NCI-H2029 (cell line): ENCODE measurements around the gene AGMO.
"Not testable (repeated sequence)": the region's sequence is repeated elsewhere in the genome, so short reads cannot be mapped to it uniquely, and the experiment has no call there.

Experiments
- DNase-seq: peaks from one replicate; lab custom pipeline; 2025; lab: John Stamatoyannopoulos, UW

The AGMO gene

DNA sequence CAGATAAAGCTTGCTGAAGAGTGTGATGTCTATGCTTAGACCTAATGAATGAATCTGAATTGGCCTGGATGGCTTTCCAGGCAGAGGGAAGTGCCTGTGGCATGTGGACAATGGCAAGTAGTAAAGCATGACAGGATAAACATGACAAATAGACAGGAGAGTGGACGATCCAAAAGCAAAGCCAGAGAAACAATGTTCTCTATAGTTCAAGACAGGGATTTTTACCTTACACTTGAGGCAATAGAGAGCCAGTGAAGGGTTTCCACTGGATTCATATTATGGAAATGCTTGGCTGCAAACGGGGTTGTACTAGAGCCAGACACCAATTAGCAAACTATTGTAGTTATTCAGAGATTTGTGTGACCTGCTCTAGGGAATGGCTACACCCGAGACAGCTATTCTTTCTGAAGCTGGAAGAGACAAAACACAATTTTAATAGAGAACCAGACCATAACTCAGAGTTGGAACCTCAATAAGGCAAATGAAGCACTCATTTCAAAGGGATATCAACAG, 2.3 kb downstream of the AGMO start:
- peak; percentile 42 for DNase-seq

DNA sequence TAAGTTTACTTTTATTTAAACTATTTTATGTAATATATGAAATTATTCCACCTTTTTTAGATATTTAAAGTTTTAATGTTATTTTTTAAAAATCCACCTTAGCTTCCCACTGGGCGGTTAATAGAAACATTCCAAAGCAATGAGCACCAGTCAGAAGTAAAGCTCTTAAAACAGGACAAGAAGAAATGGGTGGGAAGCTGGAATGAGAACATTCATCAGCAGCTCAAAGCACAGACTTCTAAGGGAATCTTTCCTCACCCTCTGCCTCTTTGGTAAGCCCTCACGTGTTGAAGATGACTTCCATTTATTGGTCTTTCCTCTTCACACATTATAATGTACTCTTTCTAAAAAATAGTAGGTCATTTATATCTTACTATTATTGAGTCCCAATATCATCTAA, 3.1 kb downstream of the AGMO start:
- no peak for DNase-seq

DNA sequence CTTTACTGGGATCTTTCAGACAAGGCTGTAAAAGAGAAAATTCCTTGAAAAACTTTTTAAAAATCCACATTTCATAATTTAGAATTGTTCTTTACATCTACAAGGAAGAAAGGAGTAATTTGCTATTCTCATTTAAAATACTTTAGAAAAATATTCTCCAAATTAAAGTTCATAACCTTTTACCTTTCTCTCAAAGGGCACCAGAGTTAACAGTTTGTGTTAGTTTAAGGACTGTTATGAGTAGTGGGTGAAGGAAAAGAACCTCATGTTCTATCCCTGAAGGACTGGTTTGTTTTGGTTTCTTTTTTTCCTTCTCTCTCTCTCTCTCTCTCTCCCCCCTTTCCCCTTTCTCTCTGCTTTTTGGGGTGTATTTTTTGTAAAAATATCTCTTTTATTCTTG, 4.1 kb downstream of the AGMO start:
- no peak for DNase-seq

DNA sequence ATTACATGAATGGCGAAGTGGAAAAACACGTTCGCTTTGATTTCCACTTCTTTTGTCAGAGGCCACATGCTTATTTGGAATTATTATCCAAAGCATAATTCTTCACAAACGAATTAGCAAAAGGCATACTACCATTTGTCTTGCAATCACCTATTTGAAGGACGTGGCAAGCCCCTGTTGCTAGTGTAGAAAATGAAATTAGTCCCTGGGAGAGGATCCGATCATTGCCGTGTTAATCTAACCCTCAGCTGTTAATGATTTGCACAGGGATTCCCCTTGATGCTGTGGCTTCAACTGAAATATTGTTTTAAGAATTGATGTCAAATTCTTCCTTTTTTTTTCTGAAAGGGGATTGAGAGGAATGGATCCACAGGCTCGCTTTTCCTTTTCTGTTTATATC, 4.6 kb downstream of the AGMO start:
- no peak for DNase-seq

DNA sequence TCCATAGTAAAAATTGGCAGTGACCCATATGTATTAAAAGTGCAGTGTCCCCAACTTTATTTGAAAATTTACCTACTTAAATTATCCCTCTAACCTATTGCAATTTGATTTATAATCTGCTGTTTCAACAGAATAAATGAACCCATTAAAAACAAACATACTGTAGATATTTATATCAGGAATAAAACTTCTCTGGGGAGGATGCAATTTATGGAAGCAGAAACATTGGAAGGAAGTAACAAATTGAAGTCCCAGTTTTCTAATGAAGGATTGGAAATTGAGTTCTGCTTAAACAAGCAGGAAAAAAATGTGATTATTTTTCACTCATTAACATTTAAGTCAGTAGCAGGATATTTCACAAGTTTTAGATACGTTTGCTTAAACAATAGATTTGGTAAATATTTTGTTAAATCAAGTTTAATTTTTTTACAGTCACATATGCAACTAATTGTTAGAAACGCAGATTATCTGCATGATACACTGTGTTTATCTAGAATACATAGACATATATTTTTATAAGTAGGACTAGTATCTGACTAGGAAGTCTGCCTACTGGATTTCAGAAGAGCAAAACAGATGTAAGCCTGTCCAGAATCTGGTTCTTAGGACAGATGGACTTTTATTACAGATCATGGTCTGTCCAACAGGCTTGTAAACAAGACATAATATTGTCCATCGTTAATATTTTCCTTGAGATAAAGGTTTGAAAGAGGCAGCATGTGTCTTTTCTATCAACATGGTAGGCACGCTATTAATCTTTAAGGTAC, 5.3 kb downstream of the AGMO start:
- DNase-seq = no peak

DNA sequence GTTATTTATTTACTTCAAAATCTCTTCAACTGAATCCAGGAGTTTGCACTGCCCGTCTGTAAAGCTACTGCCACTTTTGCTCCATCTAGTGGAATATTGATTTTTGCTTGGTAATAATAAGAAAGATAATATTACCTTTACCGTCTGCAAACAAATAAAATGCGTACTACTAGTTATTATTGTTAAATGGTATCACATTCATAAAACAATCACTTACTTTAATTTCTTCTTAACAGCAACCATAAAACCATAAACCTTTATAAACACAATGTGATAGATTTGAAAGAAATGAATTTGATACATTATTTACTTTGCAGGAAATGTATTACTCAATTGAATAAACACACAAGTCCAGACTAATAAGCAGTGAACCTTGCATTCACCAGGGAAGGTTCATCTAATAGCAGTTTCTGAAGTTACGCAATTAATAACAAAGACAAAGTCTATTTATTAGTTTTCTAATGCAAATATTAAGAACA, 6.4 kb downstream of the AGMO start:
- DNase-seq = no peak

DNA sequence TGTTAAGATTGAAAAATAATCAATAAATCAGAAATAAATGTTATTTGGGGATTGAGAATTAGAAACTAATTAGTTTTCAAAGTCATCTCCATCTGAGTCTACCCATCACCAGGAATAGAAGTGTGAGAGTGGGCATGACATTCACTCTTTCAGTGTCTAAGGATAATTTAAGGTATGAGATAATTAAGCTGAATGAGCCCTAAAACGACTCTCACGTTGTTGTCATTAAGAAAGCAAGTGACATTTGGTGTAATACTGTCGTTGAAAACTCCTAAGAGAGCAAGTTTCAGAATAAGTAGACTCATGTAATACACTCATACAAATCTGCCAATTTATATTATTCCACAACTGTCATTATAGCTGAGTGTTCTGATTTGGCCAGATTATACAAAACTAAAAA, 7.1 kb downstream of the AGMO start:
- no peak for DNase-seq

DNA sequence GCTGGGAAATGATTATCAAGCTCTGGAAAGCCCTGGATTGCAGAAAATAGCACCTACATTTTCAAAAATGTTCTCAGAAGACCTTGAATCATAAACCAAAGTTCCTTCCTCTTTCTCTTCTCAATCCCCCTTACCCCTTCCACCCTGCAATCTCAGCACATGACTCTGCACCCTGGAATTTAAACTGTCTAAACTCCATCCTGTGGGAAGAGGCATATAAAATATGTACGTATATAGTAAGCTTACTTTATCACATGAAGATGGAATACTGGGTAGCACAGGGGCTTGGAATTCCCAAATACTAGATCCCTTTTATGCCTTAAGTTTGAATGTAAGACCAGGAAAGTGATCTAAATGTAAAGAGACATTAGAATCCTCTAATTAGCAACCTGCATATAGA, 7.7 kb downstream of the AGMO start:
- no peak for DNase-seq

DNA sequence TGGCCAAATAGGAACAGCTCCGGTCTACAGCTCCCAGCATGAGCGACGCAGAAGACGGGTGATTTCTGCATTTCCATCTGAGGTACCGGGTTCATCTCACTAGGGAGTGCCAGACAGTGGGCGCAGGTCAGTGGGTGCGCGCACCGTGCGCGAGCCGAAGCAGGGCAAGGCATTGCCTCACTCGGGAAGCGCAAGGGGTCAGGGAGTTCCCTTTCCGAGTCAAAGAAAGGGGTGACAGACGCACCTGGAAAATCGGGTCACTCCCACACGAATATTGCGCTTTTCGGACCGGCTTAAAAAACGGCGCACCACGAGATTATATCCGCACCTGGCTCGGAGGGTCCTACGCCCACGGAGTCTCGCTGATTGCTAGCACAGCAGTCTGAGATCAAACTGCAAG, 14.5 kb downstream of the AGMO start:
- DNase-seq = not testable (repeated sequence)

DNA sequence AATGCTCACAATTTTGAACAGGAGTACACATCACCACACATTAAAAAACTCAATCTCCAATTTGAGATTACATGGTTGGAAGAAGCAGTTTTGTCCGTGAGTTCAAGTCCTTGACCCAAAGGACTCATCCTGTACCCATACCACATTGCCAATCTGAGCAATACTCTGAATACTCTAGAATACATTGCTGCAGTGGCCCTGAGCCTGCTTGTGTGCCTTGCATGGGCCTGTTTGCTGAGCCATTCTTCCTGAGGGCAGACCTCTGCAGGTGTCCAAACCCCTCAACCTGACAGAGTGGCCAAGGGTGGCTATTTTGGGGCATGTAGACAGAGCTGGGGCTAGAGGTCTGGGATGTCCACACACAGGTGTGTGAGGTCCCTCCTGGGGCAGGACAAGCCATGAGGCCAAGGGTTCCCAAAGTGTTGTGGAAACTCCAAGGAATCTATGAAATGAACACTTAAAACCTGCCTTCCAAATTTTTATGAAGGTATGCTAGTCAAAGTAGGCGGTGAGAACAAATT, 15.5 kb downstream of the AGMO start:
- no peak for DNase-seq

DNA sequence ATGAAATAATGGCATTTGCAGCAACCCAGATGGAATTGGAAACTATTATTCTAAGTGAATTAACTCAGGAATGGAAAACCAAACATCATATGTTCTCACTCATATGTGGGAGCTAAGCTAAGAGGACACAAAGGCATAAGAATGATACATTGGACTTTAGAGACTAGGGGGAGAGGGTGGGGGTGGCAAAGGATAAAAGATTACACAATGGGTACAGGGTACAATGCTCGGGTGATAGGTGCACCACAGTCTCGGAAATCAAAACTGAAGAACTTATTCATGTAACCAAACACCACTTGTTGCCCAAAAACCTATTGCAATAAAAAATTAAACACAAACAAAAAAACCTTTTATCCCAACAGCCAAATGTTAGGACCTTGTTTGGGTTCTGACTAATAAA, 17.8 kb downstream of the AGMO start:
- no peak for DNase-seq

DNA sequence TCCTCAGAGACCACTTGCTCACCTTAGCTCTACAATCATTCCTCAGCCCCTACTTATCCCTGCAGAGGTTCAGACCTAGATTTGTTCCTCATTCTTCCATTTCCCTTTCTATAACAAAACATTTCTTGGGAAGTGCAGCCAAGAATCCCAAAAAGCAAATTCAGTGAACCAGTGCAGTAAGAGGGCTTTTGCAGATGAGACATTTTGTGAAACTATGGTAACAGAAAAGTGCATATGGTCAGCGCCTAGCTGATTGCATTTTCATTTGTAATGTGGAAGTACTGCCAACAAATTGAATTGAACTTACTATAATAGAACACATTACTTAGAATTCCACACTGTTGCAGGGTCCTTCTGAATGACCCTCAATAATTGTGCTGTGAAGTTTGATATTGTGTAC, 18.6 kb downstream of the AGMO start:
- no peak for DNase-seq

DNA sequence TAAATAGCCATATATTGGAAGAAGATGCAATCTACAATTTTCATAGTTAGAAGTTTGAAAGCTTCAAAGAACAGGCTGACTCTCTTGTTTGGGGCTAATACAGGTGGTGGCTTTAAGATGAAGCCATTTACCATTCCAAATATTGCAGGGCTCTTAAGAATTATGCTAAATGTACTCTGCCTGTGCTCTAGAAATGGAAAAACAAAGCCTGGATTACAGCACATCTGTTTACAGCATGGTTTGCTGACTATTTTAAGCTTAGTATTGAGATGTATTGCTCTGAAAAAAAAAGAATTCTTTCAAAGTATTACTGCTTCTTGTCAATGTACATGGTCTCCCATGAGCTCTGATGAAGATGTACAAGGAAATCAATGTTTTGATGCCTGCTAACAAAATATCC, 34.2 kb downstream of the AGMO start:
- no peak for DNase-seq

DNA sequence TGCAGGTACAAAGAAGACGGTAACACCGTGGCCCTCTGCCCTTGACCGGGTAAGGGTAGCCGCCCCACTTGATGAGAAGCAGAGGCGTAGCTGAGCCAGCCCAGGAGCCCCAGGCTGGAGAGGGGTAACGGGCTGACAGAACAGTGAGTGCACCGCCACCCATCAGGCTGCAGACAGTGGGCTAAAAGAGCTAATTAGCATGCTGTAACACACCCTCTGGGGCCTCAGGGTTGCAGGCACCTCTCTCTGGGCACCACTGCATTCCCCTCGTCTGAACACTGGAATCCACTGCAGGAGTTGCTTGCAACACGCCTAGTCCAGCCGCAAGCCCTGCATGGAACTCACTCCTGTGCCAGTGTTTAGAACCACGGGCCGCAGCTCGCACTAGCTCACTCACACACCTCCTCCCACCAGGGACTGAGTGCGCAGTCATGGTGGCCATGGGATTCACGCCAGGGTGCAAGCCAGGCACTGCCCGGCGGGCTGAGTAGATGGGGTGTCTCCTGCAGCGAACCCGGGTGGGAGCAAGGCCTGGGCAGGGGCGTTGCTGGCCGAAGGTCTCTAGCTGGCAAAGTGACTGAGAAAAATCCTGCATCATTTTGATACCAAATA, 36.1 kb downstream of the AGMO start:
- no peak for DNase-seq

DNA sequence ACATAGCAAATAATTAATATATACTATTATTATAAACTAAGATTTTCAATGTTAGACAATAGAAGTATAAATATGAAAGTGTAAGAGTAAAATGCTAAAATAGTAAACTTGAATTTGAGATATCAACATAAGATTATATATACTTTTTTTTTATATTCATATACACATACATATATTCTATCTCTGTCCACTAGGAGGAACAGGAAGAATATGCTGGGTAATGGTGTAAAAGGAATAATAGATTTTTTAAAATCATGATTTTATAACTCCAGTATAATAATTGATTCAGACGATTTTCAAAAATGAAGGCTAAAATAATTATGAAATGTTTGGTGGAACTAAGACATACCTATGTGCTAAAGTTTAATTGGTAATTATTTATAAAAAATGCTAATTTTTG, 37.7 kb downstream of the AGMO start:
- no peak for DNase-seq

DNA sequence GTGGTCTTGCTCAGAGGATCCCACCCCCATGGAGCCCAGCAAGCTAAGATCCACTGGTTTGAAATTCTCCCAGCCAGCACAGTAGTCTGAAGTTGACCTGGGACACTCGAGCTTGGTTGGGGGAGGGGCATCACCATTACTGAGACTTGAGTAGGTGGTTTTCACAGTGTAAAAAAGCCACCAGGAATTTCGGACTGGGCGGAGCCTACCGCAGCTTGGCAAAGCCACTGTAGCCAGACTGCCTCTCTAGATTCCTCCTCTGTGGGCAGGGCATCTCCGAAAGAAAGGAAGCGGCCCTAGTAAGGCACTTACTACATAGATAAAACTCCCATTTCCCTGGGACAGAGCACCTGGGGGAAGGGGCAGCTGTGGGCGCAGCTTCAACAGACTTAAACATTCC, 44.0 kb downstream of the AGMO start:
- not testable (repeated sequence) for DNase-seq

DNA sequence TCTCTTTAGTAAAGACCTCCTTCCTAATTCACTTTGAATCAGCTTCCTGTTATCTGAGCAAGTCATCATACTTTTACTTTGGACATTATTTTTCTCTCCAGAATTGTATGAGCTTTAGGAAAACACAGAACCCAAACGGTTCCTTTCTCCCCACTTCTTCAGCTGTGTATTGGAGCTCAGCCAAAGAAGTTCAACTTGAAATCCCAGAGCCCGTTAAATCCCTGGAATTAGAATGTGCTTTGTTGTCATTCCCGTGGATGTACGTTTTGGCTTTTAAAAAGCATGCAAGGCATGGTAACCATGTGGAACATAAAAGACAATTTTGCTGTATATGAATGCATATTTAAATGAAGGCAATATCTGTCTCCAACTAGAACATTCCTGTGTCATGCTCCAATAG, 46.6 kb downstream of the AGMO start:
- DNase-seq = no peak

DNA sequence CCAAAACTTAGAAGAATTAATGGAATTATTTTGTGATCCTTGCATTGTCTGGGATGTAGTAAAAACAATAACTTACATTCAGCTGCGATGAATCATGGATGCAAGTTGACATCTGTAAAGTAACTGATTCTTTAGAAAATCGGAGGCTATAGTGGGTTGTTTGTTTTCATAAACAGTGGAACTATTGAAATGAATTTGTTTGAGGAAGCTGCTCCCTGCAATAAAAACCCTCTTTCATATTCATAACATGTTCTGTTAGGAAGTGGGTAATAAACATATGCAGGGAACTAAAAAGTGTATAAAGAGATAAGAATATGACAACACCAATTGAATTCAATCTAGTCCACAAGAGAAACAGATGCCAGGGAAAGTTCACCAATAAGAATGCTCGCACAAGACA, 53.6 kb downstream of the AGMO start:
- DNase-seq = no peak

DNA sequence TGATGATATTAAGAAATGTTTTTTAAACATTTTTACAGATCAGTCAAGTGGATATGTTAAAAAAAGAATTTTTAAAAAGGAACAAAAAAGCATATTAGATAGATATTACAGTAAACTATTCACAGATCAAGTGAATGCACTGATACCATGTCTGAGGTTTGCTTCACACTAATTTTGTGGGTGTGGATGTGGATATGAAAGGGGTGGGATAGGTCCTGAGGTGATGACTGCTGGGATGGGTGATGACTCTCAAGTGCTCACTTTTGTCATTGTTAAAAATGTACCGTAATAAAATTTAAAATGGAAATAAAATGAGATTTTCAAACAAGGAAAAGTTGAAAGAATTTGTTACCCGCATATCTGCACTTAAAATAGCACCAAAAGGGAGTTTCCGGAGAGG, 54.1 kb downstream of the AGMO start:
- DNase-seq = no peak

DNA sequence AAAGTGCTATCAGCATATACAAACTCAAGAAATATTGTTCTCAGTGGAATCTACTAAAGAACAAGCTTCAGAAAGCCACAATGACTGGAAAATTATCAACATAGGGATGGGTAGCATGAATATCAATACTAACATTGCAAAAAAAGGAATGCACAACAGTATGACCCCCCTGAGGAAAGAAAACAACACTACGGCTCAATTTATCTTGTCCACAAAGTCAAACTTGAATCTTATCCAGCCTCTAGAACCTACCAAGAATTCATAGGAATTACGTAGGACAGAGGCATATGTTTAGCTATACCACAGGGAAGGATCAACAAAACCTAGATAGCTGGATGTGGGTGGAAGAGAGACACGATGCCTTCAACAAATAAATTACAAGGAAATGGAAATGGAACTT, 54.6 kb downstream of the AGMO start:
- DNase-seq = no peak

DNA sequence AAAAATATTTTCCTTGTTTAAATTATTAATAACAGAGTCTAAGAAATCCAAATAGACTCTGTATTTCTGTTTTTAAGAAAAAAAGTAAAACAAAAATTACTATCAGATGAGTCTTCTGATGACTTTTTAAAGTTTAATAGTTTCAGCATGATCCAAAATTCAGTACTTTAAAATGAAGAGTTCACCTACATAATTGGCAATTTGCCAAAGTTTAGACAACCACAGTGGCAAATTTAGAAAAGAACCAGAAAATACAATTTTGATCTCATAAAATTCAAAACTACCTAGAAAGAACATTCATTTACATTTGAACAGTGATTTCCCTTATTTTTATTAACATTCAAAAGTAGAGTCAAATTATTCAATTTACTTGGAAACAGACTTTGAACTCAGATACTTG, 56.1 kb downstream of the AGMO start:
- DNase-seq = no peak

DNA sequence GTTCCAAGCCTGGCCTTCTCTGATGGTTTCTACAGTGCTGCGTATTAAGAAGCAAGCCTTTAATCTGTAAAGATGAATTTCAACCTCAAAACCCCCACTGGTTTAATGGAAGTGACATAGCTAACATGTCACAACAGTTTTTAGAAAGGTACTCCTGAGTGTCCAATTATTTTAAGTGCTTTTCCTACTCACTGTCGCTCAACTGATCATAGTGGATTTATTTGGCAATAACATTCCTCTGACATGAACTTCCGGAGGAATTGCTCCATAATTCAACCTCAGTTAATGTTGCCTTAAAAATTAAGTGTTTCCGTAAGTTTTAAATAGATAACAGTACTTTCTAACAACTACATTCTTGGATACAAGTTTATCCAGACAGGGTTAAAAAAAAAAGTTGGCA, 57.5 kb downstream of the AGMO start:
- DNase-seq = no peak

DNA sequence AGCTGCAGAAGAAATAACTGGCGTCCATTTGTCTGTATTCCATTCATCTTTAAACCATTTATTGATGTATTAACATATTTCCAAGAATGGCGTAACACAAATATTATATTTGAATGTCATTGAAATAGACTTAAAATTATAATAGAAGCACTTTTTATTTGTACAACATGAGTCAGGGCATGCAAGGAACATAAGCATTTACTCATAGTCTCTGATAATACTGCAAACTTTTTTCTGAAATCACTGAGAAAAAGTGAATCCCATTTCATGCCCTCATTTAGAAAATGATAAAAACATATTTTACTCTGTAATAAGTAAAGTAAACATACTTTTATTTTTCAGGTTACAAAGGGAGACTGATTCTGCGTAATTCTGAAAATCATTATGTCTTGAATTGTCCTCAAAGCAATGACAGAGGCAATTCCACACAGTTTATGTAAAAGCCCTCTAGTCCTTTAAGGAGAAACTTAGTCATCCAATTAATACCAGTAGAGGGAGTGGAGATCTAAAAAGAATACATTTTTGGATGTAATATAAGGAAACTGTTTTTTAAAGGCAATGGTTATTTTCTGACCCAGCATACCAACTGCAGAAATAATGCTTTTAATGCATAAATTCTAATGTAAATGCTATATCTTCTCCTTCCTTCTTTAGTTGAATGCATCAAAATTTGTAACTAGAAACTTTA, 58.1 kb downstream of the AGMO start:
- no peak for DNase-seq
